ENCODE data around the gene OOSP3. TPM values are rescaled to one million over a fixed set of nuclear protein-coding genes. Genes with fewer than 3 reads are reported as not detected.
"Not testable (repeated sequence)": the region's sequence is repeated elsewhere in the genome, so short reads cannot be mapped to it uniquely, and the experiment has no call there.

Gene OOSP3
- total and polyA plus RNA-seq, 9 donors = not detected

GRCh38 chr11:59898650-59899049 is 20.1 kb downstream of the OOSP3 start:
- DNase-seq = no peak
- Histone ChIP-seq H3K27me3 (no peaks in the 10 kb centered on the region), H3K4me3 (no peak overlapping the region), H3K36me3 (no peaks in the 10 kb centered on the region), H3K4me1 (ENCODE audit: insufficient read depth) (no peaks in the 10 kb centered on the region), H3K9me3 (no peaks in the 10 kb centered on the region), H3K27ac (no peak overlapping the region)
- no peak for TF ChIP-seq EP300 (IDR thresholded peaks at IDR 0.05)
- TF ChIP-seq POLR2A (IDR thresholded peaks at IDR 0.05) = no peak
- no peak for TF ChIP-seq CTCF (IDR thresholded peaks at IDR 0.05)
- intact Hi-C loops (cut with DNase I) = no loop called here
- WGBS, 3 donors = 86 to 92% (median 90%) methylated on average over 7 of the region's 7 CpGs

GRCh38 chr11:59899532-59899931 is 20.9 kb downstream of the OOSP3 start:
- intact Hi-C loops (cut with DNase I) = no loop called here
- no peaks in the 10 kb centered on the region for H3K27me3 ChIP-seq
- H3K36me3 ChIP-seq = no peaks in the 10 kb centered on the region

GRCh38 chr11:59900366-59901126 is 22.0 kb downstream of the OOSP3 start:
- Histone ChIP-seq H3K9me3 (no peaks in the 10 kb centered on the region), H3K36me3 (no peaks in the 10 kb centered on the region), H3K4me3 (no peak overlapping the region), H3K27me3 (no peaks in the 10 kb centered on the region), H3K27ac (no peak overlapping the region), H3K4me1 (ENCODE audit: insufficient read depth) (no peaks in the 10 kb centered on the region)
- WGBS, 3 donors = 57 to 65% (median 63%) methylated on average over 6 of the region's 6 CpGs
- no peak for TF ChIP-seq EP300 (IDR thresholded peaks at IDR 0.05)
- no peak for TF ChIP-seq CTCF (IDR thresholded peaks at IDR 0.05)
- TF ChIP-seq POLR2A (IDR thresholded peaks at IDR 0.05) = no peak
- no peak for DNase-seq
- intact Hi-C loops (cut with DNase I) = no loop called here

More at GRCh38 chr11:59899532-59899931, 20.9 kb downstream of the OOSP3 start:
- no peak for TF ChIP-seq EP300 (IDR thresholded peaks at IDR 0.05)
- no peak for TF ChIP-seq CTCF (IDR thresholded peaks at IDR 0.05)
- TF ChIP-seq POLR2A (IDR thresholded peaks at IDR 0.05) = no peak
- WGBS, 3 donors = 79 to 88% (median 86%) methylated on average over 11 of the region's 11 CpGs
- no peak overlapping the region for H3K4me3 ChIP-seq
- no peak overlapping the region for H3K27ac ChIP-seq
- no peaks in the 10 kb centered on the region for H3K4me1 ChIP-seq (ENCODE audit: insufficient read depth)
- no peak for DNase-seq
- H3K9me3 ChIP-seq = no peaks in the 10 kb centered on the region

GRCh38 chr11:59901306-59901705 is 22.7 kb downstream of the OOSP3 start:
- H3K4me1 ChIP-seq (ENCODE audit: insufficient read depth) = no peaks in the 10 kb centered on the region
- no peaks in the 10 kb centered on the region for H3K36me3 ChIP-seq
- no peaks in the 10 kb centered on the region for H3K9me3 ChIP-seq
- TF ChIP-seq CTCF (IDR thresholded peaks at IDR 0.05) = no peak
- no peak for TF ChIP-seq POLR2A (IDR thresholded peaks at IDR 0.05)
- TF ChIP-seq EP300 (IDR thresholded peaks at IDR 0.05) = no peak
- H3K27me3 ChIP-seq = no peaks in the 10 kb centered on the region
- H3K4me3 ChIP-seq = no peak overlapping the region
- intact Hi-C loops (cut with DNase I) = no loop called here
- DNase-seq = no peak
- 4 to 9% (median 5%) methylated on average over 1 of the region's 1 CpG for WGBS, 3 donors
- H3K27ac ChIP-seq = no peak overlapping the region

GRCh38 chr11:59903569-59903968 is 25.0 kb downstream of the OOSP3 start:
- H3K9me3 ChIP-seq; H3K4me1 ChIP-seq (ENCODE audit: insufficient read depth); H3K4me3 ChIP-seq; DNase-seq; intact Hi-C loops (cut with DNase I); H3K27me3 ChIP-seq; H3K27ac ChIP-seq; H3K36me3 ChIP-seq: not testable (repeated sequence)
- 98 to 100% (median 98%) methylated on average over 2 of the region's 2 CpGs for WGBS, 3 donors

Data from ovary (tissue), 9 donors.